C4-2B (cell line): ENCODE measurements around the gene SGCA.

Source experiments
- ZFX ChIP-seq: fragments of 450-650 bp; IDR thresholded peaks from 2 replicates; pipeline ENCODE4 v1.6.1; 2017
- TF ChIP-seq, protein P1 (sequence below): fragments of 450-650 bp; conservative IDR thresholded peaks from 2 replicates; pipeline ENCODE4 v1.5.1; 2017; ENCODE audit warnings: mild to moderate bottlenecking

GRCh38 chr17:50165466-50165865 is 339 bp upstream of the SGCA start:
- TF ChIP-seq, protein P1, sequence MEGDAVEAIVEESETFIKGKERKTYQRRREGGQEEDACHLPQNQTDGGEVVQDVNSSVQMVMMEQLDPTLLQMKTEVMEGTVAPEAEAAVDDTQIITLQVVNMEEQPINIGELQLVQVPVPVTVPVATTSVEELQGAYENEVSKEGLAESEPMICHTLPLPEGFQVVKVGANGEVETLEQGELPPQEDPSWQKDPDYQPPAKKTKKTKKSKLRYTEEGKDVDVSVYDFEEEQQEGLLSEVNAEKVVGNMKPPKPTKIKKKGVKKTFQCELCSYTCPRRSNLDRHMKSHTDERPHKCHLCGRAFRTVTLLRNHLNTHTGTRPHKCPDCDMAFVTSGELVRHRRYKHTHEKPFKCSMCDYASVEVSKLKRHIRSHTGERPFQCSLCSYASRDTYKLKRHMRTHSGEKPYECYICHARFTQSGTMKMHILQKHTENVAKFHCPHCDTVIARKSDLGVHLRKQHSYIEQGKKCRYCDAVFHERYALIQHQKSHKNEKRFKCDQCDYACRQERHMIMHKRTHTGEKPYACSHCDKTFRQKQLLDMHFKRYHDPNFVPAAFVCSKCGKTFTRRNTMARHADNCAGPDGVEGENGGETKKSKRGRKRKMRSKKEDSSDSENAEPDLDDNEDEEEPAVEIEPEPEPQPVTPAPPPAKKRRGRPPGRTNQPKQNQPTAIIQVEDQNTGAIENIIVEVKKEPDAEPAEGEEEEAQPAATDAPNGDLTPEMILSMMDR = no peak
- TF ChIP-seq ZFX = no peak
